M059J (cell line): Measurements from ENCODE around the gene SPDYE17. TPM values are rescaled to one million over a fixed set of nuclear protein-coding genes. Genes with fewer than 3 reads are reported as not detected.
A peak's percentile ranks its signal among the peaks of the same experiment; 100 is the strongest.
"Not testable (repeated sequence)": the region's sequence is repeated elsewhere in the genome, so short reads cannot be mapped to it uniquely, and the experiment has no call there.

Experiments used
- DNase-seq: peaks from one replicate; pipeline ENCODE4 v3.0.0-alpha.2; 2012; ENCODE audit warnings: low read depth
- total RNA-seq: library from RNA; depleted of rRNA; stranded (reverse); fragments of >200 nt; shearing (Covaris generic); gene quantifications from 2 replicates; pipeline ENCODE4 v1.2.3, GENCODE V29; 2014; rRNA removed

Gene SPDYE17
- not detected in 2 replicates for total RNA-seq

- not testable (repeated sequence) for DNase-seq
These were observed at the start of gene SPDYE17 for GRCh38 chr7:77032261-77032660. SPDYE17 (minus strand) TSS chr7:77032361; CDS start chr7:77030570, 1,791 bp downstream.

- not testable (repeated sequence) for DNase-seq
These were observed 48.1 kb upstream of the SPDYE17 start for GRCh38 chr7:77080236-77080635.

GRCh38 chr7:77079624-77080023 is 47.5 kb upstream of the SPDYE17 start:
- DNase-seq: not testable (repeated sequence)

- not testable (repeated sequence) for DNase-seq
These were observed 47.0 kb upstream of the SPDYE17 start for GRCh38 chr7:77079112-77079511.

- DNase-seq: not testable (repeated sequence)
These were observed 44.9 kb upstream of the SPDYE17 start for GRCh38 chr7:77077060-77077459.

GRCh38 chr7:77074786-77075396 is 42.7 kb upstream of the SPDYE17 start:
- peak; percentile 72 for DNase-seq

GRCh38 chr7:77071108-77071507 is 38.9 kb upstream of the SPDYE17 start:
- DNase-seq: peak; percentile 10

GRCh38 chr7:77065869-77066268 is 33.7 kb upstream of the SPDYE17 start:
- DNase-seq: not testable (repeated sequence)

- not testable (repeated sequence) for DNase-seq
These were observed 31.6 kb upstream of the SPDYE17 start for GRCh38 chr7:77063732-77064131.

GRCh38 chr7:77062557-77062956 is 30.4 kb upstream of the SPDYE17 start, which contains the start of gene SPDYE18:
SPDYE18 (minus strand) TSS chr7:77062558; CDS start chr7:77060512, 2,046 bp downstream.
- DNase-seq: not testable (repeated sequence)

- DNase-seq: not testable (repeated sequence)
These were observed 5.8 kb downstream of the SPDYE17 start for GRCh38 chr7:77026349-77026748.

- DNase-seq: peak; percentile 94
These were observed 22.0 kb downstream of the SPDYE17 start for GRCh38 chr7:77010074-77010680.

- DNase-seq: peak; percentile 94
These were observed 24.2 kb downstream of the SPDYE17 start for GRCh38 chr7:77008000-77008399.

- DNase-seq: not testable (repeated sequence)
These were observed 25.7 kb downstream of the SPDYE17 start for GRCh38 chr7:77006127-77007110.

- not testable (repeated sequence) for DNase-seq
These were observed 26.6 kb downstream of the SPDYE17 start for GRCh38 chr7:77005461-77006057.

- not testable (repeated sequence) for DNase-seq
These were observed 28.0 kb downstream of the SPDYE17 start for GRCh38 chr7:77004151-77004550.

- not testable (repeated sequence) for DNase-seq
These were observed 28.9 kb downstream of the SPDYE17 start for GRCh38 chr7:77003241-77003640.

GRCh38 chr7:77002678-77003233 is 29.4 kb downstream of the SPDYE17 start:
- not testable (repeated sequence) for DNase-seq

GRCh38 chr7:77002104-77002503 is 30.1 kb downstream of the SPDYE17 start:
- not testable (repeated sequence) for DNase-seq

GRCh38 chr7:76999474-77000107 is 32.6 kb downstream of the SPDYE17 start:
- not testable (repeated sequence) for DNase-seq
